CD4-positive, alpha-beta T cell treated with Interleukin-10 for 1 hour (primary cell): ENCODE results near the gene FKBP3.
"Not testable (repeated sequence)": the region's sequence is repeated elsewhere in the genome, so short reads cannot be mapped to it uniquely, and the experiment has no call there.

Source experiments
- DNase-seq: peaks from one replicate; pipeline ENCODE4 v3.0.0-alpha.2; 2020

Gene FKBP3

GRCh38 chr14:45112896-45113781 lies 21.1 kb downstream of the FKBP3 start:
- no peak for DNase-seq

DNA sequence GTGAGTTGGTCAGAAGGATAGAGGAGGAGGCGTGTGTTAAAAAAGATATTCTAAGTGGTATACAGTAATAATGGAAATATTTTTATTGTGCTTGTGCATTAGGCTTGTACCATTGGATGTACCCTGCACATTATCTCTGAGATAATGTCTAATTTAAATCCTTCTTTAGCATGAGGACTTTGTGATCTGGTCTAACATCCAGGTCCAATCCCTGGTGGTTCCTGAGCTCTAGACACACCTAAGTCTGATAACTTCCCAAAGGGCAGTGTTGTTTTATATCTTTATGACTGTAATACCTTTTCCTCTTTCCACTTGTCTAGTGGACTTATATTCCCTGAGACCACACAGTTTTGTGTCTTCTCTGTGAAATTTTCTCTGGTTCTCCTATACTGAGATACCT lies 29.7 kb downstream of the FKBP3 start:
- DNase-seq, result no peak

GRCh38 chr14:45103806-45104205 lies 30.5 kb downstream of the FKBP3 start:
- no peak for DNase-seq

DNA sequence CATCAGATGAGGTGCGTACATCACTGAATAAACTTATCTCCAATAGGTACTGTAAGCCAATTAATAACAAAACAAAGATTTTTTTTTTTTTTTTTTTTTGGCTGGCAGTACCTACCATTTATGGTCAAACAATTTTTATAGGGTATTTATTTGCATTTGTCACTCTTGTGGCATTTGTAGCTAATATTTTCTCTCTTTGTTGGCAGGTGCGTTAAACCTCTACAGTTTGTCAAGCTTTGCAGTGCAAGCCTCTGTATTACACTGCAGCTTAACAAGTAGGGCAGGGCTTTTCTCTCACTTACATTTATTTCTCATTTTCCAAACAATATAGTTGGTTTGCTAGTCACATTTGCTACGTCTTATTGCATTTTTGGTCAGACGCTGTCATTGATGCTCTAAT lies 38.1 kb downstream of the FKBP3 start:
- no peak for DNase-seq

GRCh38 chr14:45095143-45095542 lies 39.1 kb downstream of the FKBP3 start:
- no peak for DNase-seq

DNA sequence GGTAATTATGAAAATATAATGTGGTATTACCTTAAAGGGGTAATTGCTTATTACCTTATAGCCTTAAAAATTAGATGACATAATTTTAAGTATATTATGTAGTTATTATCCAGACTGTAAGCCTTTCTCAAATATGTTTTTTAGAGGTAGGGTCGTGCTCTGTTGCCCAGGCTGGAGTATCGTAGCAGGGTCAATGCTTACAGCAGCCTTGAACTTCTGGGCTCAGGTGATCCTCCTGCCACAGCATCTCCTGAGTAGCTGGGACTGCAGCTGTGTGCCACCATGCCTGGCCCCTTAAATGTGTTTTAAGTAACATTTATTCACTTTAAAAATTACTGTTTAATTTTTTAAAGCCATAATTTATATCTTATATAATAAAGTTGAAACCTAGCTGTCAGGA lies 40.0 kb downstream of the FKBP3 start:
- DNase-seq, result no peak

- no peak for DNase-seq
Measured at GRCh38 chr14:45091710-45092109, 42.6 kb downstream of the FKBP3 start.

GRCh38 chr14:45089813-45090212 lies 44.5 kb downstream of the FKBP3 start:
- DNase-seq, result peak; percentile 13

- peak; percentile 13 for DNase-seq
Measured at GRCh38 chr14:45084946-45085346, 49.3 kb downstream of the FKBP3 start.

DNA sequence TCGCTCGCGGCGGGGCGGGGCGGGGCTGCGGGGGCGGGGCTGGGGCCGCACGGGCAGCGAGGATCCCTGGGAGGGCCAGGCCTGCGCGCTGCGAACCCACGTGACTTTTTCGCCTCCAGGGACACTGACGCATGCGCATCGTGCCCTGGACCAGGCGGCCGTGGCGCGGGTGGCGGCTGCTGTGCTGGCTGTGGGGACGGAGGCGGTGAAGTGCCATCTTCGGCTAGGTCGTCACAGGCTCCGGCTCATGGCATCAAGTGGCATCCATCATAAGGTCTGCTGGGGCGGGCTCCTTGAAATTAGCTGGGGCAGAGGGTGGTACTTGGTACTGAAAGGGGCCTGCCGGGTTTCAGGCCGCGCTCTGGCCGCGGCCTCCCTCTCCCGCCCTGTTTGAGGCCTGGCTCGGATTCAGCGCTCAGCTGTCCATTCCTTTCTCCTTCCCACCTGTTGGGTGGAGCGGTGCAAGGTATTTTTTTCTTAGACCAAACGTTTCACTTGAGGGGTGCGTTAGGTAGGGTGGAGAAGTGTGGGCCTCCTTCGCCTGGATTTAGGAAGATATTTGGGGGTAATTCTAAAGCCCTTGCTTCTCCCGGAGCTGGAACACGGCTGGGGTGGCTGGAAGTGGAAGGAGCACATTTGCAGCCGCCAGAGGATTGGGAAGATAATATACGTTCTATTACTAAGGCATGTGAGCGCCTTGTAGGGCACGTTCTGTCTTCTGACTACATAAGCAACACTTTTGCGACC lies 50.1 kb downstream of the FKBP3 start, which contains the start of gene PRPF39:
Gene PRPF39 (plus strand): TSS at position 141 of the 747 bp plus-strand sequence. CDS start 11,124 bp downstream, outside the sequence.
- DNase-seq, result peak; percentile 96

GRCh38 chr14:45083617-45083975 lies 50.7 kb downstream of the FKBP3 start:
- DNase-seq, result no peak

DNA sequence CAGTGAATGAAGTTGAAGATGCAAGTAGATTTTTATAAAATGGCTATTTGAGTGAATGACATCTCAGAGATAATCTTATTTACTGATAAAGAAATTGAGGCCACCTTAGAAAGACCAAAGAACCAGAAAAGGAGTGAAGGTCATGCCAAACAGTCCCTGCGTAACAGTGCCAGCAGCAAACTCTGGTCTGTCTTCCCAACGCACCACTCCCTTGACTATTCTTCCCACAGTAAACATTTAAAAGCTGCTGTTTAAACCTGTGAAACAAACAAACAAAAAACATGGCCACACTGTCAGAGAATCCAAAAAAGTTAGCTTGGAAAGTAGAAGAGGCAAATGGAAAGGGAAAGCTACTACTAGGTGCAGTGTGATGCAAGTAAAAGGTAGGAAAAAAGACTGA lies 51.9 kb downstream of the FKBP3 start:
- DNase-seq, result no peak

DNA sequence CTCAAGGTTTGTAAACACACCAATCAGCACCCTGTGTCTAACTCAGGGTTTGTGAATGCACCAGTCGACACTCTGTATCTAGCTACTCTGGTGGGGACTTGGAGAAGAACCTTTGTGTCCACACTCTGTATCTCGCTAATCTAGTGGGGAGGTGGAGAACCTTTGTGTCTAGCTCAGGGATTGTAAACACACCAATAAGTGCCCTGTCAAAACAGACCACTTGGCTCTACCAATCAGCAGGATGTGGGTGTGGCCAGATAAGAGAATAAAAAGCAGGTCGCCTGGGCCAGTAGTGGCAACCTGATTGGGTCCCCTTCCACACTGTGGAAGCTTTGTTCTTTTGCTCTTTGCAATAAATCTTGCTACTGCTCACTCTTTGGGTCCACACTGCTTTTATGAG lies 53.2 kb downstream of the FKBP3 start:
- DNase-seq, result not testable (repeated sequence)

- not testable (repeated sequence) for DNase-seq
Measured at GRCh38 chr14:45080416-45080968, 53.8 kb downstream of the FKBP3 start.

DNA sequence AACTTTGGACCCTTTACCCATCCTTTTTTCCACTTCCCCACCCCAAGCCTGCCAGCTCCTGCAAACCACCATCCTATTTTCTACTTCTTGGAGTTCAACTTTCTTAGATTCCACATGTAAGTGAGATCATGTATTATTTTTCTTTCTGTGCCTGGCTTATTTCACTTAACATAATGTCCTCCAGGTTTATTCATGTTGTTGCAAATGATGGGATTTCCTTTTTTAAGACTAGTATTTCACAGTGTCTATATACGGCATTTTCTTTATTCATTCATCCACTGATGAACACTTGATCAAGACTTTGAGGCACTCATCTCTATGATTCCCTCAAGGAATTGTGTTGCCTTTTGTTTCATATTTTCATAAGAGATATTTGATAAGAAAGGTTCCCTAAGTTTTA lies 56.0 kb downstream of the FKBP3 start:
- no peak for DNase-seq

- DNase-seq, result no peak
Measured at GRCh38 chr14:45073231-45073879, 60.9 kb downstream of the FKBP3 start.

DNA sequence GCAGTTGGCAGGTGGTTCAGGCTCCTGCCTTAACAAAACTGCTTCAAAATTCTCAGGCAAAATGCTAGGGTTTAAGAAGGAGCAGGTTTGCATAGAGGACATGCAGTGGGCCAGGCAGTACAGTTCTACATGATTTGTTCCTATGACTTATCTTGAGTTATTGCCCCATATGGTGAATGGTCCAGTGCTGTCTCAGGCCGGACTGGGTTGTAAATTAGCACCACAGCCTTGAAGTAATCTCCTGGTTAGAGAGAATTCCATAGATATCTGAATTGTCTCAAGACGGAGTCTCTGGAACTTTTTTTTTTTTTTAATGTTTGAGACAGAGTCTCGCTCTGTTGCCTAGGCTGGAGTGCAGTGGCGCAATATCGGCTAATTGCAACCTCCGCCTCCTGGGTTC lies 62.2 kb downstream of the FKBP3 start:
- DNase-seq, result no peak

GRCh38 chr14:45070215-45070614 lies 64.1 kb downstream of the FKBP3 start:
- no peak for DNase-seq

DNA sequence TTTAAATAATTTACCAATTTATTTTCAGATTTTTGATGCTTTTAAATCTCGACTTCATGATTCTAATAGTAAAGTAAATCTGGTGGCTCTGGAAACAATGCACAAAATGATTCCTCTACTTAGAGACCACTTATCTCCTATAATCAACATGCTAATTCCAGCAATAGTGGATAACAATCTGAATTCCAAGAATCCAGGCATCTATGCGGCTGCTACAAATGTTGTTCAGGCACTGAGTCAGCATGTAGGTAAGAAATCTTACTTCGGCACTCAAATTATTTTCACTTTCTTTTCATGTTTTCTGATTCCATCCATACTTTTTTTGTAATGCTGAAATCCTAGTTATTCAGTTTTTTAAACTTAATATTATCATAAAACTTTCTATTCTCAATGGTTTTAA lies 65.9 kb downstream of the FKBP3 start:
- DNase-seq, result no peak

DNA sequence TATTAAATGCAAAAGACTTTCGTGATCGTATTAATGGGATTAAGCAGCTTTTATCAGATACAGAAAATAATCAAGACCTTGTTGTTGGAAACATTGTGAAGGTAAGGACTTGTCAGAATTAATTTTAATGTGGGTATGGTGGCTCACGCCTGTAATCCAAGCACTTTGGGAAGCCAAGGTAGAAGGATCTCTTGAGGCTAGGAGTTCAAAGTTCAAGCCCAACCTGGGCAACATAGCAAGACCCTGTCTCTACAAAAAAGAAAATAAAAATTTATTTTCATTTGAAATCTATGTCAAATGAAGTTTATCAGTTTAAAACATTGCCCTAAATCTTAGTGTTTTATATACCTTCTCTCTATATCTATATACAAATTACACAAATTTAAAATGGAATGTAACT lies 67.6 kb downstream of the FKBP3 start:
- no peak for DNase-seq

GRCh38 chr14:45065956-45066355 lies 68.3 kb downstream of the FKBP3 start:
- no peak for DNase-seq
